Upper lobe of left lung (tissue), 4 donors: ENCODE data around the gene ST3GAL6.

ENCODE experiments used
- CTCF ChIP-seq, 6 experiments: fragments of 450-650 bp in 4 of 6; fragments of 200-600 bp in 2 of 6; sonication (generic) in 2 of 6; IDR thresholded peaks; one replicate each; pipeline ENCODE4 v1.5.1; 2016 to 2019; ENCODE audit warnings: antibody characterized with exemption in 6 of 6
- EP300 ChIP-seq, 4 donors: sonication (generic); formaldehyde crosslinking; IDR thresholded peaks; one replicate each; pipeline ENCODE4 v1.5.1; 2017; ENCODE audit warnings: antibody characterized with exemption in 4 of 4, control low read depth in 2 of 4
- POLR2AphosphoS5 ChIP-seq, 2 donors: sonication (generic); formaldehyde crosslinking; IDR thresholded peaks; one replicate each; pipeline ENCODE4 v1.5.1; 2017; ENCODE audit warnings: antibody characterized with exemption in 2 of 2

GRCh38 chr3:98778852-98779413 is 15.8 kb downstream of the ST3GAL6 start:
- no peak for TF ChIP-seq CTCF (IDR thresholded peaks at IDR 0.05)
- TF ChIP-seq POLR2AphosphoS5 (IDR thresholded peaks at IDR 0.05) = no peak
- TF ChIP-seq EP300 (IDR thresholded peaks at IDR 0.05) = peak in 1 of 4 donors; percentile 51
